Measurements from ENCODE around the gene HIVEP3.

DNA sequence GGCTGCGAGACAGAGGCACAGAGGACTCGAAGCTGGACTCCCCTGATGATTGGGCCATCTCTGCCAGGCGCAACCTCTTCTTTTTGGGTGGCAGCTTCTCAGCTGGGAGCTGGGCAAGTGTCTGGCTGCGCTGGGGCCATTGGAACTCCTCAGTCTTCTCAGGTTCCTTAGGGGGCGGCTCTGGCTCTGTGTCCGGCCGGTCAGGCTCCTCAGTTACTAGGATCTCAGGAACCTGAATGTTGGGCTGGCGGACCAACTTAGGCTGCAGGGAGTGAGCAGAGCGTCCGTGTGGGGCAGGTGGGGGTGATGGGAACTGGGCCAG lies 336.8 kb downstream of the HIVEP3 start:
- TF ChIP-seq SPI1 (IDR thresholded peaks at IDR 0.05; ENCODE audit: low read depth, low read length) (no peak), POLR2AphosphoS5 (IDR thresholded peaks at IDR 0.05; ENCODE audit: low read depth, low read length) (no peak), PAX5 (IDR thresholded peaks at IDR 0.05; ENCODE audit: insufficient read depth, low read length, severe bottlenecking) (no peak), POLR2A (IDR thresholded peaks at IDR 0.05; ENCODE audit: low read depth, low read length) (no peak), TAF1 (IDR thresholded peaks at IDR 0.05; ENCODE audit: low read depth, low read length) (no peak)

Data from GM12891 (cell line).